ENCODE measurements around the gene SS18L1.

DNA sequence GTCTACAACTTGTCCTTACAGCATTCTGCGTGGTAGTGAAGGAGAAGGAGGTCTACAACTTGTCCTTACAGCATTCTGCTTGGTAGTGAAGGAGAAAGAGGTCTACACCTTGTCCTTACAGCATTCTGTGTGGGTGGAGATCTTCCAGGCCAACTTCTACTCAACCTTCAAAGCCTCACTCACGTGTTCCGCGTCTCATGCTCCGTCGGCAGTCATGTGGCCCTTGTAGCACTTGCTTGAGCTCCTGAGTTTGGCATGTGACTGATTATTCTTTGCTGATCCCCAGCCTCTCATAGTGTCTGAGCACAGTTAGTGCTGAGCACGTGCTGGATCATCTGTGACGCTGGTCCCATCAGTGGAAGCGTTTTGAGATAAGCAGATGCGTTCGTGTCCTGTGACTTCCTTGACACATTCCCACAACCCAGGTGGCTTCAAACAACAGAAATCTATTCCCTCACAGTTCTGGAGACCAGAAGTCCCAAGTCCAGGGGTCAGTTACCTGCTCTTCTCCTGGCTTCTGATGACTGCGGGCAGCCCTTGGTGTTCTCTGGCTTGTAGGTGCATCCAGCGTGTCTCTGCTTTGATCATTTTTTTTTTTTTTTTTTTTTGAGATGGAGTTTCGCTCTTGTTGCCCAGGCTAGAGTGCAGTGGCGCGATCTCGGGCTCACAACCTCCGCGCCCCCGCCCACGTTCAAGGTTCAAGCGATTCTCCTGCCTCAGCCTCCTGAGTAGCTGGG is 2.6 kb downstream of the SS18L1 start:
- TF ChIP-seq POLR2A (IDR thresholded peaks at IDR 0.05) = no peak
- TF ChIP-seq, protein P1, sequence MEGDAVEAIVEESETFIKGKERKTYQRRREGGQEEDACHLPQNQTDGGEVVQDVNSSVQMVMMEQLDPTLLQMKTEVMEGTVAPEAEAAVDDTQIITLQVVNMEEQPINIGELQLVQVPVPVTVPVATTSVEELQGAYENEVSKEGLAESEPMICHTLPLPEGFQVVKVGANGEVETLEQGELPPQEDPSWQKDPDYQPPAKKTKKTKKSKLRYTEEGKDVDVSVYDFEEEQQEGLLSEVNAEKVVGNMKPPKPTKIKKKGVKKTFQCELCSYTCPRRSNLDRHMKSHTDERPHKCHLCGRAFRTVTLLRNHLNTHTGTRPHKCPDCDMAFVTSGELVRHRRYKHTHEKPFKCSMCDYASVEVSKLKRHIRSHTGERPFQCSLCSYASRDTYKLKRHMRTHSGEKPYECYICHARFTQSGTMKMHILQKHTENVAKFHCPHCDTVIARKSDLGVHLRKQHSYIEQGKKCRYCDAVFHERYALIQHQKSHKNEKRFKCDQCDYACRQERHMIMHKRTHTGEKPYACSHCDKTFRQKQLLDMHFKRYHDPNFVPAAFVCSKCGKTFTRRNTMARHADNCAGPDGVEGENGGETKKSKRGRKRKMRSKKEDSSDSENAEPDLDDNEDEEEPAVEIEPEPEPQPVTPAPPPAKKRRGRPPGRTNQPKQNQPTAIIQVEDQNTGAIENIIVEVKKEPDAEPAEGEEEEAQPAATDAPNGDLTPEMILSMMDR (IDR thresholded peaks at IDR 0.05 in 8 of 11, conservative IDR thresholded peaks at IDR 0.05 in 3 of 11) = no peak

All from spleen (tissue), 7 donors.